ENCODE measurements around the gene OTOGL.
"Not testable (repeated sequence)": the region's sequence is repeated elsewhere in the genome, so short reads cannot be mapped to it uniquely, and the experiment has no call there.

OTOGL gene

DNA sequence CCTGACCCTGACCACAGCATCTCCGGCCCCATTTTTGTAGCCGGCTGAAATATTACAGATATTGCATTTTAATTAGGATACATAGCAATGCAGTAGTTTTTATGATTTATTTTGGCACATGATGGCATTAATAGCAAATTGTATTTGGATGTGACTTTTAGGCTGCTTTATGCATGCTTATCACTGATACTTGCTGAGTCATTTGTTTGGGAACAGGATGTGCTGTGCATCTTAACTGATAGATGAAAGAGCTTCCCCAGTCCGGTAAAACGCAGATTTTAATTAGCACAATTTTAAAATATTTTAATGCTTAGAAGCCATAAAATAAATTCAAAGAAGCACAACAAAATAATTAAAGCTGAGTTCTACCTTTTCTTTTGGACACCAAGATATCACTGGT lies 90.7 kb downstream of the OTOGL start:
- no peak for DNase-seq

GRCh38 chr12:80192087-80192486 lies 92.8 kb downstream of the OTOGL start:
- no peak for DNase-seq

- no peak for DNase-seq
These were observed 94.5 kb downstream of the OTOGL start for GRCh38 chr12:80193865-80194264.

- DNase-seq, result no peak
These were observed 95.9 kb downstream of the OTOGL start for GRCh38 chr12:80195074-80195726.

- no peak for DNase-seq
These were observed 96.4 kb downstream of the OTOGL start for GRCh38 chr12:80195737-80196136.

DNA sequence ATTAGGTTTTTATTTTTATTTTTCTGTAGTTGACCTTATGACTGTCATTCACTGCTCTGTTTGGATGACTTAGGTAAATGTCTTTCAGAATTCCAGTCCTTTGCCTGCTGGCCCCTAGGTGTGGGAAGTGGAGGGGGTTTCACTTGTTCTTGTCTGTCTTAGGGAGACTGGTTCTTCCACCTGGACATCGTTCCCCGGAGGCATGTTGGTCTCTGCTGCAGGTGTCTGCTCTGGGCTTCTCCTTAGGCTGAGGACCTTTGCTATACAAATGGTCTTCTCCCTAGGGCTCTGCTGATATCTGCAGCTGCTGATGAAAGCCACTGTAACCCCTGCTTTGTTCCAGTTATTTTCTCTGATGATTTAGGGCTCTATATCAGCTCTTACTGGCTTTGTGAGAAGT lies 97.1 kb downstream of the OTOGL start:
- DNase-seq, result no peak

DNA sequence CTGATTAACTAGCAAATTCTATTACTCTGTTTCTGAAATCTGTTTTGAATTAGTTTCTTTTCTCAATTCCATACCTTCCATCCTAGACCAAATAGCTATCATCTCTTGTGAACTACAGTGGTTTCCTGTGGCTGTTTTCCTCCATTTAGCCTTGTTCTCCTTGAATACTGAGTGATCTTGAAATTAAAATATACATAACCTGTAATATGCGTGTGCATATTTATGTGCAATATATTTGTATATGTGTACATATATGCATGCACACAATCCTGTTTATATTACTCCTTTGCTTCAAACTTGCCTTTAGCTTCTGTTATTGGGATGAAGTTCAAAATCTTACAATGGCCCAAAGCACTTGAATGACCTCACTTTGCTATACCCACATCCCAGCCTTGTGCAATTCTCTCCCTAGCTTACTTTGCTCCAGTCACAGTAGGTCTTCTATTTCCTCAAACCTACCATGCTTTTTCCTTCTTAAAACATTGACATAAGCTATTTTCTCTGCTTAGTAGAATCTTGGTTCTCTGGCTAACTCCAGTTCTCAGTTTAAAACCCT lies 99.5 kb downstream of the OTOGL start:
- no peak for DNase-seq

- no peak for DNase-seq
These were observed 100.6 kb downstream of the OTOGL start for GRCh38 chr12:80199931-80200330.

GRCh38 chr12:80200414-80200813 lies 101.1 kb downstream of the OTOGL start:
- no peak for DNase-seq

DNA sequence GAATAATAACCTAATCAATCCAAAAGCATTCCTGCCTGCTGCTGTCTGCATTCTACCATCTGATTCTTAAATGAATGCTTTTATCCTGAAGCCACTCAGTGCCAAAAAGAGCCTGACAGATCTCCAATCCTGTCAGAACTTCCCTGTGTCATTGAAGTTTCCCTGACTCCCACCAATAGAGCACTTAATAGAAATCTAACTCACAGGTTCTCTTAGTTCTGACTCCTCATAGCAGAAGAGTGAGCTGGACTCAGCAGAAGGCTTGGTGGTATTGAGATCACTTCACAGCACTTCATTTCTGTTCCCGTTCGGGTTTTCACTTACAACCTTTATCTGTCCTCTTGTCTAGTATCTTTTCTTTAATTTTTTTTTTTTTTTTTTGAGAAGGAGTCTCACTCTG lies 102.6 kb downstream of the OTOGL start:
- DNase-seq, result no peak

GRCh38 chr12:80205960-80206359 lies 106.6 kb downstream of the OTOGL start:
- no peak for DNase-seq

DNA sequence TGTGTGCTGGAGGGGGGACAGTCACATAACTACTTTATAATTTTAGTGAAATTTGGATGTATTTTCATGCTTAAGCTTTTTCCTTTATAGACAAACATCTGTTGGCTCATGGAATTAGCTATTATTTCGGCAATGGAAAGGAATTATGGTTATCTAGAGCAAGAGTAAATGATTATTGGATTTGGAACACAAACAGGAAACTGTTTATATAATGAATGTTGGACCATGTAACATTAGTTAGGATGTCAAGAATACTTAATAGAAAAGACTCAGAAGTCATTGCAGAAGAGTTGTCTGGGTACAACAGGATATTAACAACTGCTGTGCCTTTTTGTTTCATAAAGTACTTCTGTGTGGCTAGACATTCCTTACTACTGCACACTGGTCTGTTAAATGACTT lies 108.7 kb downstream of the OTOGL start:
- no peak for DNase-seq

- DNase-seq, result no peak
These were observed 112.3 kb downstream of the OTOGL start for GRCh38 chr12:80211671-80212070.

DNA sequence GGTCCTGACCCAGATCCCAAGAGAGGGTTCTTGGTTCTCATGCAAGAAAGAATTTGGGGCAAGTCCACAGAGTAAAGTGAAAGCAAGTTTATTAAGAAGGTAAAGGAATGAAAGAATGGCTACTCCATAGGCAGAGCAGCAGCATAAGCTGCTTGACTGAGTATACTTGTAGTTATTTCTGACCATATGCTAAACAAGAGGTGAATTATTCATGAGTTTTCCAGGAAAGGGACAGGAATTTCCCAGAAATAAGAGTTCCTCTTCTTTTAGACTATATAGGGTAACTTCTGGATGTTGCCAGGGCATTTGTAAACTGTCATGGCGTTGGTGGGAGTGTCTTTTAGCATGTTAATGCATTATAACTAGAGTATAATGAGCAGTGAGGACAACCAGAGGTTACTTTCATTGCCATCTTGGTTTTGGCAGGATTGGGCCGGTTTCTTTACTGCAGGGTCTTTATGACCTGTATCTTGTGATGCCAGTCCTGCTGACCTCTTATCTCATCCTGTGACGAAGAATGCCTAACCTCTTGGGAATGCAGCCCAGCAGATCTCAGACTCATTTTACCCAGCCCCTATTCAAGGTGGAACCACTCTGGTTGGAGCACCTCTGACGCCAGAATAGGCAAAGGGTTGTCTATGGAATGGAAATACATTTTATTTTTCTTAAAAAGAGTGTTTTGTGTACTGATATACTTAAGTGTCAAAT lies 113.8 kb downstream of the OTOGL start:
- no peak for DNase-seq

DNA sequence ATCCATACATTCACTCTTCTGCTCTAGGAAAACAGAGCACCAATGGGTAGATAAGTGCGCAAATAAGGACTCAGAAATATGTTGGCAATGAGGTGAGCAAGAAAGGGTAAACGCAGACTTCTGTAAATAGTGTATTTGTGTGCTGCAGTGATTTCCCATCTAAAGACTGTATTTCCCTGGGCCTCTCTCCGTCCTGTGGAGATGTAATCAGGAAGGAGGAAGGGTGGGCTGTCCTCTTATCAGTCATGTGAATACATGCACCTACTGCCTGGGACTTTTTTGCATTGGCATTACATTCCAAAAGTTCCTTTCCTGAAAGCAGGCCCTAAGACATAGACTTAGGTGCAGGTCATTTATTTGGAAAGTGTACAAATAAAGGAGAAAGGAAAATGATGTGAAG lies 114.5 kb downstream of the OTOGL start:
- DNase-seq, result no peak

- DNase-seq, result no peak
These were observed 117.7 kb downstream of the OTOGL start for GRCh38 chr12:80217011-80217535.

- DNase-seq, result not testable (repeated sequence)
These were observed 119.6 kb downstream of the OTOGL start for GRCh38 chr12:80218925-80219324.

DNA sequence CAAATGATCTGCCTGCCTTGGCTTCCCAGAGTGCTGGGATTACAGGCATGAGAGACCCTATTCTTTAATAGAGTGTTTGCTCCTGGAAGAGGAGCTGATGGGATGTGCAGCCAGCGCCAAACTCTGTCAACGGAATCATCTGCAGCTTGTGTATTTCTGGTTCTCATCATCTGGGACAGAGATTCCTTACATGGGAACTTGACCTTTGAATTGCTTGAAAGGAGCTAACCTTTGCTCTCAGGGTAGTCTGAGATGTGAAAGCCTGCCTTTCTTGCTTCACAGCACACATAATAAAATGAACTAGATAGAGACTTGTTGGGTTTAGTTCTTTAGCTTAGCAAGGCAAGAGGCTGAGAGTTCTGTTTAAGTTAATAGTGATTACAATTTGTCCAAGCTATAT lies 120.0 kb downstream of the OTOGL start:
- no peak for DNase-seq

GRCh38 chr12:80222261-80222660 lies 122.9 kb downstream of the OTOGL start:
- no peak for DNase-seq

GRCh38 chr12:80226576-80226975 lies 127.2 kb downstream of the OTOGL start:
- no peak for DNase-seq

DNA sequence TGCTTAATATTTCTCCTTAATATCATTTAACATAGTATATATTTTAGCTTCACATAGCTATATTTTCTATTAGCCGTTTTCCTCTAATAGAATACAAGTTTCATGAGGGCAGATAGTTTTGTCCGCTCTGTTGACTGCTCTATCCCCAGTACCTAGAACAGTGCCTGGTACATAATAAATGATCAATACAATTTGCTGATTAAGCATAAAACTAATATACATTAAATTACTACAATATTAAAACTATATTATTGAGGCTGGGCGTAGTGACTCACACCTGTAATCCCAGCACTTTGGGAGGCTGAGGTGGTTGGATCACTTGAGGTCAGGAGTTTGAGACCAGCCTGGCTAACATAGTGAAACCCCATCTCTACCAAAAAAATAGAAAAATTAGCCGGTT lies 128.6 kb downstream of the OTOGL start:
- DNase-seq, result not testable (repeated sequence)

- no peak for DNase-seq
These were observed 130.7 kb downstream of the OTOGL start for GRCh38 chr12:80230068-80230467.

DNA sequence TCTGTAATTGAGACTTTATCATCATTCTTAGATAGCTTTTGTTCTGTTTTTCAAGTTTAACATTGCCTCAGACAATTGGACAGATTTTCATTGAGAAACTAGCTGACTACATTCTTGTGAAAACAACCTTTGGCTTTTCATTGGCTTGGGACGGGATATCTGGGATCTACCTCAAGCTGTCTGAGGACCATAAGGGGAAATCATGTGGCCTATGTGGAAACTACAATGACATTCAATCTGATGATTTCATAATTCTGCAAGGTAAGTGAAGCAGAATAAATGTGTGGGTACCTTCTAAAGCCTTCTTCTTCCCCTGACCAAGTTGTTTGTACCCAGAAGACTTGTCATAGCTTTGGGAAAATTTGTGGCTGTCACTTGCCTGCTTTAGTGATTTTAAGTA lies 133.5 kb downstream of the OTOGL start:
- no peak for DNase-seq

GRCh38 chr12:80233926-80234325 lies 134.6 kb downstream of the OTOGL start:
- no peak for DNase-seq
